A549 (cell line): ENCODE data around the gene TRIM8.

Experiments
- CHD2 ChIP-seq: fragments of 150-350 bp; IDR thresholded peaks from 2 replicates; pipeline ENCODE4 v1.6.1; 2014; ENCODE audit warnings: low read length; ENCODE audit not compliant: partially characterized antibody
- JUN ChIP-seq, 2 experiments: fragments of >200 bp; sonication (Bioruptor Twin); formaldehyde crosslinking; IDR thresholded peaks; 2 replicates in 1 of 2; 3 replicates in 1 of 2; pipeline ENCODE4 v1.6.1; 2016 to 2017
- PHF8 ChIP-seq: fragments of 200-600 bp; sonication (generic); IDR thresholded peaks from 2 replicates; pipeline ENCODE4 v1.6.1; 2016; ENCODE audit warnings: low read depth, mild to moderate bottlenecking, antibody characterized with exemption, moderate library complexity, borderline replicate concordance
- RFX5 ChIP-seq: fragments of 450-650 bp; IDR thresholded peaks from 2 replicates; pipeline ENCODE4 v1.7.1; 2014; ENCODE audit warnings: antibody characterized with exemption, mild to moderate bottlenecking, moderate library complexity
- SMC3 ChIP-seq: fragments of >200 bp; sonication (Bioruptor Twin); formaldehyde crosslinking; IDR thresholded peaks from 3 replicates; pipeline ENCODE4 v1.6.1; 2018; ENCODE audit warnings: inconsistent platforms
- TF ChIP-seq, protein P1 (sequence below): fragments of >200 bp; sonication (Bioruptor Twin); formaldehyde crosslinking; IDR thresholded peaks from 3 replicates; pipeline ENCODE4 v1.5.1; 2016
- TF ChIP-seq, protein P2 (sequence below): fragments of 200-600 bp; sonication (generic); IDR thresholded peaks from 2 replicates; pipeline ENCODE4 v1.6.1; 2016; ENCODE audit warnings: antibody characterized with exemption, mild to moderate bottlenecking, moderate library complexity
- TF ChIP-seq, protein P3 (sequence below): fragments of 150-350 bp; IDR thresholded peaks from 2 replicates; pipeline ENCODE4 v1.6.1; 2014; ENCODE audit warnings: low read depth, mild to moderate bottlenecking, low read length

DNA sequence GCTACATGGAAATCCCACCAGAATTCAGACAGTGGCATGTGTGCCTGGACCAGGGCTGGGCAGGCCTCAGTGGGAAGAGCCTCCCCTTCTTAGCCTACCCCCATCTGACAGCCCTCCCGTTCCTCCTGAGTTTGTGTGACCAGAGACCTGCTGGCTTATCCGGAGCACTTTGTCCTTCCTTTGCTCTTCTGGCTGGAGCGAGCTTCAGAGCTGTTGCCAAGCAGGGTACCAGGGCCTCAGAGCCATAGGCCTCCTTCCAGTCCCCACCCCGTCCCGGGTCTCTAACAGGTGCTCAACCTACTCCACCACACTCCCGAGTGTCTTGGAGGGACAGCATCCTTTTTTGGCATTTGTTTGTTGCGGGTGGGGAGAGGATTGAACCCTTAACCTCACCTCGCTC lies 26.5 kb upstream of the TRIM8 start:
- TF ChIP-seq, protein P1, sequence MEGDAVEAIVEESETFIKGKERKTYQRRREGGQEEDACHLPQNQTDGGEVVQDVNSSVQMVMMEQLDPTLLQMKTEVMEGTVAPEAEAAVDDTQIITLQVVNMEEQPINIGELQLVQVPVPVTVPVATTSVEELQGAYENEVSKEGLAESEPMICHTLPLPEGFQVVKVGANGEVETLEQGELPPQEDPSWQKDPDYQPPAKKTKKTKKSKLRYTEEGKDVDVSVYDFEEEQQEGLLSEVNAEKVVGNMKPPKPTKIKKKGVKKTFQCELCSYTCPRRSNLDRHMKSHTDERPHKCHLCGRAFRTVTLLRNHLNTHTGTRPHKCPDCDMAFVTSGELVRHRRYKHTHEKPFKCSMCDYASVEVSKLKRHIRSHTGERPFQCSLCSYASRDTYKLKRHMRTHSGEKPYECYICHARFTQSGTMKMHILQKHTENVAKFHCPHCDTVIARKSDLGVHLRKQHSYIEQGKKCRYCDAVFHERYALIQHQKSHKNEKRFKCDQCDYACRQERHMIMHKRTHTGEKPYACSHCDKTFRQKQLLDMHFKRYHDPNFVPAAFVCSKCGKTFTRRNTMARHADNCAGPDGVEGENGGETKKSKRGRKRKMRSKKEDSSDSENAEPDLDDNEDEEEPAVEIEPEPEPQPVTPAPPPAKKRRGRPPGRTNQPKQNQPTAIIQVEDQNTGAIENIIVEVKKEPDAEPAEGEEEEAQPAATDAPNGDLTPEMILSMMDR, result no peak
- TF ChIP-seq PHF8, result no peak
- no peak for TF ChIP-seq RFX5
- no peak for TF ChIP-seq SMC3
- no peak for TF ChIP-seq CHD2
- no peak for TF ChIP-seq JUN (IDR thresholded peaks at IDR 0.05)
- TF ChIP-seq, protein P2, sequence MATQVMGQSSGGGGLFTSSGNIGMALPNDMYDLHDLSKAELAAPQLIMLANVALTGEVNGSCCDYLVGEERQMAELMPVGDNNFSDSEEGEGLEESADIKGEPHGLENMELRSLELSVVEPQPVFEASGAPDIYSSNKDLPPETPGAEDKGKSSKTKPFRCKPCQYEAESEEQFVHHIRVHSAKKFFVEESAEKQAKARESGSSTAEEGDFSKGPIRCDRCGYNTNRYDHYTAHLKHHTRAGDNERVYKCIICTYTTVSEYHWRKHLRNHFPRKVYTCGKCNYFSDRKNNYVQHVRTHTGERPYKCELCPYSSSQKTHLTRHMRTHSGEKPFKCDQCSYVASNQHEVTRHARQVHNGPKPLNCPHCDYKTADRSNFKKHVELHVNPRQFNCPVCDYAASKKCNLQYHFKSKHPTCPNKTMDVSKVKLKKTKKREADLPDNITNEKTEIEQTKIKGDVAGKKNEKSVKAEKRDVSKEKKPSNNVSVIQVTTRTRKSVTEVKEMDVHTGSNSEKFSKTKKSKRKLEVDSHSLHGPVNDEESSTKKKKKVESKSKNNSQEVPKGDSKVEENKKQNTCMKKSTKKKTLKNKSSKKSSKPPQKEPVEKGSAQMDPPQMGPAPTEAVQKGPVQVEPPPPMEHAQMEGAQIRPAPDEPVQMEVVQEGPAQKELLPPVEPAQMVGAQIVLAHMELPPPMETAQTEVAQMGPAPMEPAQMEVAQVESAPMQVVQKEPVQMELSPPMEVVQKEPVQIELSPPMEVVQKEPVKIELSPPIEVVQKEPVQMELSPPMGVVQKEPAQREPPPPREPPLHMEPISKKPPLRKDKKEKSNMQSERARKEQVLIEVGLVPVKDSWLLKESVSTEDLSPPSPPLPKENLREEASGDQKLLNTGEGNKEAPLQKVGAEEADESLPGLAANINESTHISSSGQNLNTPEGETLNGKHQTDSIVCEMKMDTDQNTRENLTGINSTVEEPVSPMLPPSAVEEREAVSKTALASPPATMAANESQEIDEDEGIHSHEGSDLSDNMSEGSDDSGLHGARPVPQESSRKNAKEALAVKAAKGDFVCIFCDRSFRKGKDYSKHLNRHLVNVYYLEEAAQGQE, result no peak
- TF ChIP-seq, protein P3, sequence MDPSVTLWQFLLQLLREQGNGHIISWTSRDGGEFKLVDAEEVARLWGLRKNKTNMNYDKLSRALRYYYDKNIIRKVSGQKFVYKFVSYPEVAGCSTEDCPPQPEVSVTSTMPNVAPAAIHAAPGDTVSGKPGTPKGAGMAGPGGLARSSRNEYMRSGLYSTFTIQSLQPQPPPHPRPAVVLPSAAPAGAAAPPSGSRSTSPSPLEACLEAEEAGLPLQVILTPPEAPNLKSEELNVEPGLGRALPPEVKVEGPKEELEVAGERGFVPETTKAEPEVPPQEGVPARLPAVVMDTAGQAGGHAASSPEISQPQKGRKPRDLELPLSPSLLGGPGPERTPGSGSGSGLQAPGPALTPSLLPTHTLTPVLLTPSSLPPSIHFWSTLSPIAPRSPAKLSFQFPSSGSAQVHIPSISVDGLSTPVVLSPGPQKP, result no peak
